ENCODE data around the gene ARHGAP20.
A peak's percentile ranks its signal among the peaks of the same experiment; 100 is the strongest.

Gene ARHGAP20

GRCh38 chr11:110600322-110600721 is 111.9 kb downstream of the ARHGAP20 start:
- H3K4me3 ChIP-seq (ENCODE audit: control insufficient read depth, low read depth, low read length) = no peak overlapping the region
- no peak for TF ChIP-seq CTCF (conservative IDR thresholded peaks at IDR 0.05; ENCODE audit: control insufficient read depth, insufficient read depth, low read depth, low read length)
- no peak for DNase-seq (ENCODE audit: low read depth)

GRCh38 chr11:110599207-110599606 is 113.0 kb downstream of the ARHGAP20 start:
- no peak for TF ChIP-seq CTCF (conservative IDR thresholded peaks at IDR 0.05; ENCODE audit: control insufficient read depth, insufficient read depth, low read depth, low read length)
- no peak for DNase-seq (ENCODE audit: low read depth)
- H3K4me3 ChIP-seq (ENCODE audit: control insufficient read depth, low read depth, low read length) = no peak overlapping the region

- no peak overlapping the region for H3K4me3 ChIP-seq (ENCODE audit: control insufficient read depth, low read depth, low read length)
- DNase-seq (ENCODE audit: low read depth) = no peak
- TF ChIP-seq CTCF (conservative IDR thresholded peaks at IDR 0.05; ENCODE audit: control insufficient read depth, insufficient read depth, low read depth, low read length) = no peak
Observed at GRCh38 chr11:110598725-110599124, 113.5 kb downstream of the ARHGAP20 start.

- DNase-seq (ENCODE audit: low read depth) = peak; percentile 49
- no peak overlapping the region for H3K4me3 ChIP-seq (ENCODE audit: control insufficient read depth, low read depth, low read length)
- no peak for TF ChIP-seq CTCF (conservative IDR thresholded peaks at IDR 0.05; ENCODE audit: control insufficient read depth, insufficient read depth, low read depth, low read length)
Observed at GRCh38 chr11:110587972-110588371, 124.3 kb downstream of the ARHGAP20 start.

- H3K4me3 ChIP-seq (ENCODE audit: control insufficient read depth, low read depth, low read length) = no peak overlapping the region
- no peak for TF ChIP-seq CTCF (conservative IDR thresholded peaks at IDR 0.05; ENCODE audit: control insufficient read depth, insufficient read depth, low read depth, low read length)
- no peak for DNase-seq (ENCODE audit: low read depth)
Observed at GRCh38 chr11:110587129-110587528, 125.1 kb downstream of the ARHGAP20 start.

- H3K4me3 ChIP-seq (ENCODE audit: control insufficient read depth, low read depth, low read length) = no peak overlapping the region
- DNase-seq (ENCODE audit: low read depth) = no peak
- no peak for TF ChIP-seq CTCF (conservative IDR thresholded peaks at IDR 0.05; ENCODE audit: control insufficient read depth, insufficient read depth, low read depth, low read length)
Observed at GRCh38 chr11:110584150-110584549, 128.1 kb downstream of the ARHGAP20 start.
